GM18870 (cell line): ENCODE measurements around the gene CDH10.

ENCODE experiments used
- ATAC-seq: cut with Tn5 transposase; IDR thresholded peaks from one replicate; pipeline ENCODE4 v1.9.1; 2021; ENCODE audit warnings: moderate library complexity; ENCODE audit not compliant: unreplicated experiment

Gene CDH10

DNA sequence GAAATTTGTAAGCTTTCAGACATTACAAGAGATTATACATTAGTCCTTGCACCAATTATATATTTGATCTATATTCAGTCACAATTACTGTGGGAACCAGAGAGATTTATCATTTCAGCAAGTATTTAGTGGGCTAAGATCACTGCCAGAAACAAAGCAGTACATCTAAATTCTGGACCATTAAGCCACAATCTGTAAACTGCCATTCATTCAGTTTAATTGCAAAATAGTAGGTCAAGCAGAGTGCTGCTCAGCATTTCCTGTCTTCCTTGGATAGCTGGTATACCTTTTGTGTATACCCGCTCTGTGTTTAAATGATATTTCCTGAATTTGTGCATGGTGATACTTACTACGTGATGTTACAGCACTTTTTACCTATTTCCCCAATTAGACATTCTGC, 42.6 kb downstream of the CDH10 start:
- ATAC-seq = no peak

DNA sequence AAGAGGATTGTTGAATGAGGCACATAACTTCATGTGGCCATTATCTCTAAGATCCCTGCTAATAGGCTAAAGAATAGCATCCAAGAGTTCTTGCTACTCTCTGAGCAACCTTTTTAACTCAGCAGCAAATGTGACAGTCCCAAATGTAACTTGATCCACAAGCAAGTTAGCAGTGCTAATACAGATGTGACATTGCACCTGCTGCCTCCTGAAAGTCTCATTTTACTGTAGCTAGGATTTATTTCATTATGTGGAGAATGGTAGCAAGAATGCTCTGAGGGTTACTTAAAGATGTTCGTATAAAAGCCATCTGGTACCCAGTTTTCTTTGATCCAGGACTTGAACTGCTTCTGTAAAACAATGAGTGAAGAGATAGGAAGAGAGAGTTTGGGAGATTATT, 45.8 kb downstream of the CDH10 start:
- ATAC-seq = no peak

DNA sequence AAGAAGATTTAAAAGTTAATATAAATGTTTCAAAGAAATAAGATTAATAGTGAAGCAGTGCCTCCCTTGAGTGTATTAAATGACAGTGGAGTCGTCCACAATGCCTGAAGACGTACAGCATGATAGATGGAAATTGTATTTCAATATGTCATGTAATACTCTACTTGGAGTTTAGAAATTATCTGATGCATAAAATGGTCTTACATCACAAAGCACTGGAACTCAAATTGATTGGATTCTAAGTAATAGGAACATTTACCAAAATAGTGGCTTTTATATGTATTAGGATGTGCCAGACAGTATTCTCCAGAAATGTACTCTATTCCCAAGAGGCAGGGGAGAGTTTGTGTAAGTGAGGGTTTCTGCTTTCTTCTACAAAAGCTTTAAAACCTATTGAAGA, 49.4 kb downstream of the CDH10 start:
- no peak for ATAC-seq

DNA sequence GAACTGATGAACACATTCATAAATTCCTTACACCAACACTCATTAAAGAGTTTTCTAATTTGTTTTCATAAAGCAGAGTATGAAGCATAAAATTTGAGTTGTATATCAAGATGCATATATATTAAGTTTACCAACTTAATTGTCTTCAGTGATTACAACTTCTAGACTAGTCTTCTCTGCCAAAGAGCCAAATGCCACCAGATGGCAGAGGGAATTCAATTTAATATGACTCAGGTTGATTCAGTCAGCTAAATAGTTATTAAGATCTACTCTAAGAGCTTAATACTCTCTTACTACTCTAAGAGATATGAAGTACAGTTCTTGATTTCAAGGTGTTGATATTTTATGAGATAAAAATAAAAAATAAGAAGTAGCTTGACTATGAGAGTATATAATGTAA, 53.4 kb downstream of the CDH10 start:
- no peak for ATAC-seq

DNA sequence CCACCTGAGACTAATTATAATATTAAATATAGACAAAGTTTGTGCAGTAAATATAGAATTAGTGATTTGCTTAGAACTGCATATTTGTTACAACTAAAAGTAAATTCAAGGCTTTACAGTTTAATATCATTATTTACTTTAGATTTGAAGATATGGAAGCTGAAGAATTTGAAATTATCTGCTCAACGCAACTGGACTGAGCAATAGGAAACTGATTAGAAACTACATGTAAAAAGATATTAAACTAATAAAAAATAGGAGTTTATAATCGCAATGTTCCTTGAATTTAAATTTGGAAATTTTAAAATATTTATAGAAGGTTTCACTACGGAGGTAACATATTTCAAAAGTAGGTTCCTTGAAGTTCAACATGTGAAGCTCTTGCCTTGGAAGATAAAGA, 55.2 kb downstream of the CDH10 start:
- no peak for ATAC-seq

DNA sequence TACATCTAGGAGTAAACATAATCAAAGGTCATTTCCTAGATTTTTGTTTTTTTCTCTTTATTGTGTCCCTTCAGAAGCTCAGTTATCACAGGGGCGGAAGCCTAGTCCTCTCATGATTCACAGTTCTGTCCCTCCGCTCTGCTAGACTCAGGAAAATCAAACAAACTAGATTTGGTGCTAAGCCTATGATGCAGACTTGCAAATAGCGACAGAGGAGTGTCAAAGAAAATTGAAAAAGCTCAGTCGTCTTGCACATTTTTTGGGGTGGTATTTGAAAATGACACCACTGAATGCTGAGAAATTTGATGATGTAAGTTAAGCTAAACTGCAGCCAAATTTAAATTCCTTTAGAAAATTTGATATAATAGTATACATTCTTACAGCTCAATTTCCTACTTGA, 59.0 kb downstream of the CDH10 start:
- no peak for ATAC-seq

DNA sequence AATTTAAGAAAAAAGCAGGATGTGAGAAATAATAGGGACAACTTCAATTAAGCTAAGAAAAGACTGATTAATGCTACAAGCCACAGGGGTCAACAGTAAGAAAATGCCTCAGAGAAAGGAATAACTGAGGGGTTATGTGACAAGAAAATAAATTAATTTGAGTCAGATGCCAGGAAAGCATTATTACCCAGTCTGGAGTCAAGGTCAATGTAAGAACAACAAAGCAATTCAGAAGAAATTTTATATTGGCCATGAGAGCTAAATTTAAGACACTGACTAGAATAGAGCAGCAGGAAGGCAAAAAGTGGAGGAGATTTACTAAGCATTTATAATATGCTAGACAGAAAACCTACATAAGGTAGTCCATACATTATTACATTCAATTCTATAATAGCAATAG, 73.5 kb downstream of the CDH10 start:
- ATAC-seq = no peak

DNA sequence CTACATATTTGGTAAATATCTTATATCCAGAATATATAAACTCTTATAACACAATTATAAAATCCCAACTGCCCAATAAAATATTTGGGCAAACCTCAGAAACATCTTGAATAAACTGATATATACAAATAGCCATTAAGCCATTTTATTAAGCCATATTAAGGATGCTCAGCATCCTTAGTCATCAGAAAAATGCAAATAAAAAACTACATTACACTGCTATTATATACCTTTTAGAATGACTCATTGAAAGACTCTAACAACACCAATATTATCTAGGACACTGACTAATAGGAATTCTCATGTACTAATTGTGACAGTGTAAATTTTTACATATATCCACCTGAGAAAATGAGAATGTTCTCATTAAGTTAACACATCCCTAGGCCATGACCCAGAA, 77.8 kb downstream of the CDH10 start:
- no peak for ATAC-seq

DNA sequence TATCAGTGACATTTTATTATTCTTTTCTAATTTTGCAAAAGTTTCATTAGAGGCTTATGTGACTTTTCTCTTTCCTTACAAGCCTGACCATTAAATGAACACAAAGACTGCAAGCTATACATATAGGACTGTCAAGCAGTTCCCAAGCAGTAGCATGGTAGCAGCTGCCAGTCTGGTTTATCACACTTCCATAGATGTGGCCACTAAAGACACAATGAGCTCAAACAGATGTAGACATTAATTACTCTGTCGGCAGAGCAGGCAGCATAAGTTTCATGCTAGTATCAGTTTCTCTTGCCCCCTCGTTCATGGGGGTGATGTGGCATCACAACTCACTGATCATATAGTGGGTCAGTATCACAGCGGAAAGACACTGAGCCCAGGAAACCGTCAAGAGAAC, 89.5 kb downstream of the CDH10 start:
- ATAC-seq = no peak

DNA sequence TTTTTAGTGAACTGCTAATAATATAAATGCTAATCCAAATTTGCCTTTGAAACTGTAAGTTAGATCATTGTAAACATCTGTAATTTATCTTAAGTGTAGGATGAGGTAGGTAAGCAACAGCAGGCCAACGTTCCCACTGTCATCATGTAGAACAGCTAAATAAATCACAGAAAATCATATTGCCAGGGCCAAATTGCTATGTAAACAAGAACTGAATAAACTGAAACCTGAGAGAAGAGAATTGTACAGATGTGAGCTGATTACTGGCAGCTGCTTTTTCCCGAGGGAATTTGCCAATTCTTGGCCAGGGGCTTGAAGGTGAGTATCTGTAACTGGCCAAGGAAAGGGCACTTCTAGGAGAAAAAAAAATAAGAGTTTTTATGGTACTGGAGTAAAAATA, 97.6 kb downstream of the CDH10 start:
- no peak for ATAC-seq

DNA sequence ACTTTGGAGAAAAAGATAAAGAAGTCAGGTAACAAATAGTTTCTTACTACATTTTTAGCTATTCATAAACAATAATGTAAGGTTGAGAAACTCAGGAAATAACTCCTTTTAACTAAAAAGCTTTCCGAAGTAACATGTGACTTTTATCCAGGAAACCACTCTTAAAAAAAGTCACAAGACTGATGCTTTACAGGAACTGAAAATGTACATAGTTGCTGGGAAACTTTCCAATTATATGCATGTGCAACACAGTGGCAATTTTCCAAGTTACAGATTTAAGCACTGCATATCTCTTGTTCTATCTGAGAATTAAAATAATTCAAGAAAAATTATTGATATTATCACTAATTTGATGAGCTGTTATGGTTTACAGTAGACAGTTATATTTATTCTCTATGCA, 105.2 kb downstream of the CDH10 start:
- no peak for ATAC-seq

DNA sequence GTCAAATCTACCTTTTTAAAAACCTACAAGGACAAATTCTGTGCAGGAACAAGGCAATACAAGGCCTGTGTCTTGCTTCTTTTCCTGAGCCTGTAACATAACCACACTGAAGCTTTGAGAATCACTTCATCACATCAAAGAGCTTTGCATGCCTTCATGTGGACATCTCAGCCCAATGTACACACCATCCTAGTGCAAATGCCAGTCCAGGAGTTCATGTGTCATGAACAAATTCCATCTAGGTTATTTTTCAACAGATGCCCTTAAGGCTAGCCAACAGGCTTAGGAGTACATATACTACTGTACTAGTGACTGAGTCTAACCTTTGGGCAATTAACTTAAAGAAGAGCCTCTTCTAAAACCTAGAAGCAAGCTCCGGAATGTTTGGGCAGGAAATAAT, 106.4 kb downstream of the CDH10 start:
- ATAC-seq = no peak

DNA sequence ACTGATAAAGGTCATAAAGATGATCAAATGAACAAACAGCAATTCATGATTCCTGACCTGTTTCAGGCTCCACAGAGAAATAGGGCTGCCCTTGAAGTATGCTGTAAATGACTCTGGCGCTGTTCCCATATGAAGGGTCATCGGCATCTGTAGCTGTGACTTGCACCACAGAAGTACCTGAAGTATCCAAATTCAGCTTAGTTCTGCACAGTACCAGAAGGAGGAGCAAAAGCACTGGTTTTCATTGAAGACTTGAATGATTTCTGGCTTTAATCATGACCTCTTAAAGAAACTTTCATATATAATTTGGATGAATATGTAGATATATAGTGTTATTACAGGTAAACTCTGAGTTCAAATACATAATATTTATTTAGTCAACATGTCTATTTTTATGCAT, 109.1 kb downstream of the CDH10 start:
- ATAC-seq = no peak

DNA sequence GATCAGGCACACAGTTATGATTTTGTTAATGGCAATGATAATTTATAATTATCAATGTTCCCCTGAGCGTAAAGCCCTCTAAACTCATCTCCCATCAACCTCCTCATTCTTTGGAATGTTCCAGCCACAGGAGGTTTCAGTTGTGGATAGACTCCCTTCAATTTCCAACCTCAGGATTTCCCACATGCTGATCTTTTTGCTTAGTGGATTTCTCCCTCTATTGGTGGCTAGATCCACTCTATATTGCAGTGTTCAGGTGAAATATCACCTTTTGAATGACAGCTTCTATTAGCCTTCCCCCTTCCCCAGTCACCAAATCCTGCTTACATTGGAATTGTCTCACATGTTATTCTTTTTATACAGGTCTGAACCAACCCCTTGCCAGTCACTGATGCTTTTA, 113.9 kb downstream of the CDH10 start:
- no peak for ATAC-seq

DNA sequence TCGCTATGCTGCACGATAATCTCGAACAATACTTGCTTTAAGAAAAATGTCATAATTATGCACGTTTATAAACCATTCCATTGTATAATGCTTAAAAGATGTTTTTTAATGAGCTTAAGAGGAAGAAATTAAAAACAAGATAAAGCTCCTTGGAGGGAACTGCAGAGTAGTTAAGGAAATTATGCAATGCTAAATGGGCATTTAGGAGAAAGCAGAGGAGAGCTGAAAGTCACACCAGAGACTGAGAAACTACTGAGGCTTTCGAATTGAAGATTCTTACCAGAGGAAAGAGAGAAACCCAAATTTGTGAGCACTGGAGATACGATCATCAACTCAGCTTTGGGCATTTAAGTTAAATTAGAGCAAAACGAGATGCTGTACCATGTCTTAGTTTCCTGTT, 119.4 kb downstream of the CDH10 start:
- no peak for ATAC-seq

DNA sequence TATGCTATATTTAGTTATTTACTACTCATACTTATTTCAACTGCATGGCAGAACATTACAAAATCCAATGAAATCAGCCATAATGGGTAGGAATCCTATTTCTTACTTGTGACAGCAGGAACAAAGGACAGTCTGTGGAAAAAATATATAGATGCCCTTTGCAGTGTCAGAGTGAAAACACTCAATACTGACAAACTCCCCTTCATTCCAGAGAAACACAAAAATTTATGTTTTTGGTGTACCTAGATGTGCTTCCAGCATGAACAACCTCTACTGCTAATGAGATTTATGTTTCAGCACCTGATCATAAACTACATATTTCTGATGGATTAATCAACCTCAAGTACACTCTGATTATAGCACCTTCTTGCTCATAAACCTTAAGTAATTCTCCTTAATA, 132.4 kb downstream of the CDH10 start:
- ATAC-seq = no peak

DNA sequence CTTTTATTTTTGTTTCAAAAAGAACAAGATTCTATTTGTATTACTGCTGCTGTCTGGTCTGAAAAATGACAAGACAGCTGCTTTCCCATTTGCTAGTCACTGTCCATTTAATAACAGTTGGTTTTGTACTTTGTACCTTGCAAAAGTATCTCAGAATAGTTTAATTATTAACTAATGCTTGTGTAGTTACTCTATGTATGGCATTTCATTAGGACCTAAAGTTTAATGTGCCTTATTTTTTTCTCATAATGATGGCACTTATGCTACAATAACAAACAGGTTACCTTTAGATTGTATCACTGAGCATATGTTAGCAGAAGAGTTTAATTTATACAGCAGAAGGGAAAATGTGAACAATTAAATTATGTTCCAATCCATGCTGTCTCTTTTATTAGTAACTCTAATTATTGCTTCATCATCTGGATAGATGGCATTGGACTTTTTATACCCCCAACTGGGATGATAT, 134.2 kb downstream of the CDH10 start:
- no peak for ATAC-seq

DNA sequence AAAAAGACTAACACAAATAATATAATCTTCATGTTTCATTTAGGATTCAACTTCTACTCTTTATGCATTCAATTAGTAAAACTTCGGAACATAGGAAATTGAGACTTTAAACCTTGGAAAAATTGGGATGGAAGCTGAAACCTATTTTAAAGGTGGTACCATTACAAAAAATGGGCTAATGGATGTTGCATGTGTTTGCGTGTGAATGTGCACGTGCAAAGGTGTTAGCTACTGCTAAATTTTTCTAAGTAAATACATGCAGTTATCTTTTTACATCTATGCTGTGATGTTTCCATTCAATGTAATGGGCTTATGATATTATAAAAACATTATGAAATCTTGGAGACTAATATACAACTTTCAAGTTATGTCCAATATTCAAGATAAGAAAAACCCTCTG, 134.8 kb downstream of the CDH10 start:
- no peak for ATAC-seq

DNA sequence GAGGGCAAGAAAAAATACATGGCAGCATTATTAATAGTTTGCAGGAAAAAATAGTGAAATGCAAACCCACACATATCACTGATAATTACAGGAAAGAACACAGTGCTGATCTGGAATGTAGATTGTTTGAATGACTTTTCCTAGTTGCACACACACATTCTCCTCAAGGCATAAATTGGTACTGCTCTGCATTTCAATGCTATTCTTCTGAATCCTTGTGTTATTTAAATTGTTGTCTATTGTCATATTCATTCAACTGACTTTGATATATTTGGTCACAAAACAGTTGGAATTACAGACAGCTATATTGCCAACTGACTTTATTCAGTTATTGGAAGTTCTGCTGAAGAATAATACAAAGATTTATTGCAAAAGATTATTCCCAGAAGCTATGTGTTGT, 139.5 kb downstream of the CDH10 start:
- ATAC-seq = no peak

DNA sequence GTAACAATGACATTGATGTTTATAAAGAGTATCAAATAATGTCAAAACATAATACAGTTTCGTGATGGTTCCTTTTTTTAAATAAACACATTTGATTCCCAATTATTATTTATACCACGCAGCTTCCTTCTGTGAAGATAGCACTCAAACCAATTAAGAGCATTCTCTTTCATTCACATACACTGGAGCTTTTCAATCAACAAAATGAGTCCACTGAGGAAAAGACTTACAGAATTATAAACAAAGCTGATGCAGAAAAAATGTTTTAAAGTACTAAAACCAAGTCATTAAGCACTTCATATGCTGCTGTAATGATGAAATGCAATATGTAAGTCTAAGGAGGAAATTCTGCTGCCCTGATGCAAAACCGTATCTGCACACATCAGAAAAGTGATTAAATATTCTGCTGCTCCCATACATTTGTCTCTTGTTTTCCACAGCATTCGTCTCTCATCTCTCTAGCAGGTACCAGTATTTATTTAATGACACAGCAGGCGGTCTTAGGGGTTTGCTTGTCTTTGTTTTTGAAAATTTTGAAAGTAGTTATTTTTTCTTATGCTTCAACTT, 147.1 kb downstream of the CDH10 start:
- ATAC-seq = no peak

DNA sequence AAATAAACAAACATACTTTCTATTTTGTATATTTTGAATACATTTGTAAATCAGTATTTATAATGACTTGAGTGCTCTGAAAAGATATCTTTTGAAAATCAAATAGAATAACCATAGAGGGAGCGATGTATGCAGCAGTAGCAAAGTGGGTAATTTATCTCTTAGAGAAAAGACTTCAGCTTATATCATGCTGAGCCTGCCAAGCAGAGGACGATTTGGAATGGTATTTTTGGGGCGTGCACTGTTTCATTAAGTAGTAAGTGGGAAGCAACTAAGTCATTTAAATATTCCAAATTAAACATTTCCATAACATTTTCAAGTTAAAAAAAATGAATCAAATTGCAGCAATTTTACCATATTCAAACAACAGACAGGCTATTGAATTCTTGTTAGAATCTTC, 147.6 kb downstream of the CDH10 start:
- no peak for ATAC-seq

DNA sequence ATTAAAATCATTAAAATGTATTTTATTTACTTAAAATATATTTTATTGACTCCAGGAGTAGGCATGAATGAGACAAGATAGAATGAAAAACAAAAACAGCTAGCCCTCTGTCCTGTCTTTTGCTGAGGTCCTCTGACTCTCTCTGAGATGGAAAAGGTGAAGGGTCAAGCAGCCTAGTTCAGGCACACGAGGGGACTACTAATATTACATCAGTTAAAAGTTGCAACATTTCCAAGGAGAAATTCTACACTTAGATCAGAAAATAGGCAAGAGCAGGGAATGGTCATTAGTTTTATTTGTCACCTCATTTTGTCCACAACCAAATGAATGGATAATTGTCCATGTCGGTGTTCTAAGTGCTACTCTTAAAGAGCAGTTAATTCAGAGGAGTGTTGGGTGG, 148.5 kb downstream of the CDH10 start:
- no peak for ATAC-seq

DNA sequence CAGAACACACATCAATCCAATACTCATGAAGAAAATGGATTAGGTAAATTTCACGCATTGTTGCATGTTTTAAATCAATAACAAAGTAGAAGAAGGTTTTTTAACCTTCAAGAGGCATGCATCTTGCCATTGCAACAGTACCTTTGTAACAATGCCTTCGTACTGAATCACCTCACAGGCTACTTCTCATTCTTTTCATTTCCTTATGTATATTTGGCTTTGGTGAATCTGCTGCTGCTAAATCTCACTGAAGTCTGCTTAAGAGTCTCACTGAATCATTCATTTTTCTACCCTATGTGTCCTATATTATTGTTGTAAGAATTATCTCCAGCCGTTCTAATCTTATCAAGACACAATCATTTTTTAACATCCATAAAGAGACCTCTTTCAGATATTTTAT, 152.5 kb downstream of the CDH10 start:
- ATAC-seq = no peak

DNA sequence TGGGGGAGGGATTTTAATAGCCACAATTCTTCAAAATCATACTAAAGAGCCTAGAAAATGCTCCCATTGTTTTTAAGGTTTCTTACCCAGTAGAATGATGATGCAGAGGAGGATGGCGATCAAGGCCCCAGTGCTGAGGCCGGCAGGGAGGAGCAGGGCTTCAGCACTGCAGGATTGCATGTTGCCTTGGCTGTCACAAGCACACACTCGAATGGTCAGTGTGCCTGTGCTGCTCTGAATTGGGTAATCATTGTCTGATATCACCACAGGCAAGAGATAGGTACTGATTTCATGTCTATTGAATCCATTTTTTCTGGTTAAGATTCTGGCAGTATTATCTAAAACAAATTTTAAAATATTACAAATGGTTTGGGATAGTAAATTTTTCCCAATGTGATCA, 153.3 kb downstream of the CDH10 start:
- no peak for ATAC-seq
